K562 (cell line): Measurements from ENCODE around the gene NR1H3. TPM values are rescaled to one million over a fixed set of nuclear protein-coding genes. Genes with fewer than 3 reads are reported as not detected.

Experiments used
- BCOR ChIP-seq: fragments of 450-650 bp; IDR thresholded peaks from 2 replicates; pipeline ENCODE4 v1.6.1; 2016
- CBFA2T3 ChIP-seq: fragments of 450-650 bp; IDR thresholded peaks from 2 replicates; pipeline ENCODE4 v1.6.1; 2017
- CC2D1A ChIP-seq: fragments of 450-650 bp; IDR thresholded peaks from 2 replicates; pipeline ENCODE4 v1.6.1; 2017; ENCODE audit warnings: mild to moderate bottlenecking
- CEBPB ChIP-seq: fragments of 450-650 bp; IDR thresholded peaks from 2 replicates; pipeline ENCODE4 v1.6.1; 2016; ENCODE audit warnings: missing genetic modification characterization, missing compliant biosample characterization
- CHCHD3 ChIP-seq: fragments of 250-450 bp; sonication (Bioruptor Pico); IDR thresholded peaks from 2 replicates; pipeline ENCODE4 v2.1.2; 2022; ENCODE audit warnings: mild to moderate bottlenecking
- HDAC2 ChIP-seq: fragments of 450-650 bp; IDR thresholded peaks from 2 replicates; pipeline ENCODE4 v1.6.1; 2016; ENCODE audit warnings: mild to moderate bottlenecking
- HDAC8 ChIP-seq: fragments of 450-650 bp; IDR thresholded peaks from 2 replicates; pipeline ENCODE4 v1.6.1; 2016; ENCODE audit warnings: mild to moderate bottlenecking, missing genetic modification characterization, moderate library complexity, missing compliant biosample characterization
- HMG20B ChIP-seq: fragments of 250-450 bp; sonication (Bioruptor Pico); IDR thresholded peaks from 2 replicates; pipeline ENCODE4 v1.5.0; 2021; ENCODE audit warnings: mild to moderate bottlenecking
- LEF1 ChIP-seq: fragments of 450-650 bp; IDR thresholded peaks from 2 replicates; pipeline ENCODE4 v1.6.1; 2016; ENCODE audit warnings: mild to moderate bottlenecking
- MBD2 ChIP-seq: sonication (generic); IDR thresholded peaks from 2 replicates; pipeline ENCODE4 v1.6.1; 2016; ENCODE audit warnings: low read depth, borderline replicate concordance
- MED1 ChIP-seq: sonication (generic); formaldehyde crosslinking; IDR thresholded peaks from 2 replicates; pipeline ENCODE4 v1.8.1; 2023; ENCODE audit warnings: missing genetic modification reagents, borderline replicate concordance
- MLLT1 ChIP-seq, 2 experiments: fragments of 450-650 bp; IDR thresholded peaks; 2 replicates each; pipeline ENCODE4 v1.6.1; 2016
- PHF20 ChIP-seq: fragments of 450-650 bp; IDR thresholded peaks from 2 replicates; pipeline ENCODE4 v1.6.1; 2018; ENCODE audit not compliant: partially characterized antibody
- RCOR1 ChIP-seq, 2 experiments: IDR thresholded peaks; 2 replicates each; pipeline ENCODE4 v1.6.1; 2012; ENCODE audit warnings: low read depth in 2 of 2, low read length in 2 of 2, borderline replicate concordance in 1 of 2, improper control_type of control experiment in 1 of 2
- RHOXF2B ChIP-seq: fragments of 250-450 bp; sonication (Bioruptor Pico); conservative IDR thresholded peaks from 2 replicates; pipeline ENCODE4 v1.5.1; 2021
- SAFB ChIP-seq: fragments of 200-400 bp; formaldehyde crosslinking; IDR thresholded peaks from 2 replicates; pipeline ENCODE4 v1.6.1; 2017; ENCODE audit warnings: low read depth, low read length, borderline replicate concordance
- TCF3 ChIP-seq: sonication (generic); formaldehyde crosslinking; IDR thresholded peaks from 2 replicates; pipeline ENCODE4 v1.4.0; 2020; ENCODE audit warnings: mild to moderate bottlenecking, missing genetic modification reagents
- ZBTB33 ChIP-seq: sonication (generic); formaldehyde crosslinking; IDR thresholded peaks from 2 replicates; pipeline ENCODE4 v1.8.1; 2023; ENCODE audit warnings: mild to moderate bottlenecking, missing genetic modification reagents
- ZNF133 ChIP-seq: fragments of 250-450 bp; sonication (Bioruptor Pico); IDR thresholded peaks from 2 replicates; pipeline ENCODE4 v1.4.0; 2020; ENCODE audit warnings: mild to moderate bottlenecking
- ZNF197 ChIP-seq: fragments of 200-800 bp; sonication (Bioruptor generic); IDR thresholded peaks from 2 replicates; pipeline ENCODE4 v1.6.1; 2016; ENCODE audit warnings: low read depth, missing genetic modification characterization, missing compliant biosample characterization
- ZNF24 ChIP-seq: fragments of 450-650 bp; IDR thresholded peaks from 2 replicates; pipeline ENCODE4 v1.6.1; 2016
- ZNF280A ChIP-seq: fragments of 450-650 bp; IDR thresholded peaks from 2 replicates; pipeline ENCODE4 v1.6.1; 2018; ENCODE audit warnings: mild to moderate bottlenecking, low read depth; ENCODE audit not compliant: partially characterized antibody
- ZNF764 ChIP-seq: fragments of 250-450 bp; sonication (Bioruptor Pico); IDR thresholded peaks from 2 replicates; pipeline ENCODE4 v1.4.0; 2020; ENCODE audit warnings: low read depth, mild to moderate bottlenecking, moderate library complexity
- ZNF780A ChIP-seq: fragments of 250-450 bp; sonication (Bioruptor Pico); IDR thresholded peaks from 2 replicates; pipeline ENCODE4 v1.5.0; 2021; ENCODE audit warnings: mild to moderate bottlenecking
- polyA plus RNA-seq, 8 experiments: library from polyadenylated mRNA; depleted of rRNA in 4 of 8; stranded (reverse) in 5 of 8; unstranded in 3 of 8; fragments of >200 nt; fragmentation: Nextera tagmentation in 2 of 8; fragmentation: Illumina TruSeq in 1 of 8; extraction: Ambion mirVana in 2 of 8; extraction: Trizol in 1 of 8; gene quantifications; 2 replicates each; pipeline versions ENCODE4 v1.2.1 to v1.2.3, GENCODE V29; 2011 to 2014; ENCODE audit warnings: inconsistent platforms in 1 of 8, missing spikeins in 1 of 8
- total RNA-seq, 7 experiments: library from RNA; depleted of rRNA in 6 of 7; stranded (reverse); fragments of >200 nt in 6 of 7; fragmentation: Illumina TruSeq in 2 of 7; extraction: Trizol in 2 of 7; gene quantifications; 2 replicates each; pipeline versions ENCODE4 v1.2.1 to v1.2.3, GENCODE V29; 2011 to 2021; ENCODE audit warnings: low replicate concordance in 1 of 7
- TF ChIP-seq, protein P1 (sequence below), 2 experiments: fragments of 250-450 bp in 1 of 2; fragments of 450-650 bp in 1 of 2; sonication (Bioruptor Pico) in 1 of 2; IDR thresholded peaks; 2 replicates each; pipeline versions ENCODE4 v1.6.1 to v1.8.0; 2016 to 2021; ENCODE audit warnings: mild to moderate bottlenecking in 2 of 2, moderate library complexity in 2 of 2, missing compliant biosample characterization in 1 of 2, missing genetic modification characterization in 1 of 2

Gene NR1H3
- total and polyA plus RNA-seq, 9 of the 15 experiments (the other 6 are each of a cell fraction or from before 2014, with no cell fraction given), result 8.2 to 26.0 (median 11.9) TPM

DNA sequence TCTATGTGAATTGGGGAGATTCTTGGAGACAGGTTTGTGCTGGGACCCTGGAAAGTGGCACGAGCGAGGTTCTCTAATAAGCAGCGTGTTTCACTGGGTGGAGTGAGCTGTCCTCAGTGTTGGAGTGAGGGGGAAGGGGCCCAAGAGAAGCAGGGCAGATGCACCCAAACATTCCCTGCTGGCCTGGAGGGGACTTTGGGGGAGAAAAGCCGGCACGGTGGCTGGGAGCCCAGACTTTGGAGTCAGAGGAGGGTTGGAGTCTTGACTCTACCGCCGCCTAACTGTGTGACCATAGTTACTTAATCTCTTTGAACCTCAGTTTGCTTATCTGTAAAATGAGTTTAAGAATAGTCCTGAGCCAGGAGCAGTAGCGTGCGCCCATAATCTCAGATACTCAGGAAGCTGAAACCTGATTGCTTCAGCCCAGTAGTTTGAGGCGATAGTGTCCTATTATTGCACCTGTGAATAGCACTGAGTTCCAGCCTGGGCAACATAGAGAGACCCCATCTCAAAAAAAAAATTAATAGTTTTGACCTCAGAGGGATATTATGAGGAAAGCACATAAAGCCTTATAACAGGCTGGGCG, 614 bp downstream of the NR1H3 start (continued):
- TF ChIP-seq MED1 (no peak), CC2D1A (0 out of 2 replicates have a peak, but pooled peaks have one; percentile 2), ZNF133 (CRISPR knock-in tag) (no peak), HMG20B (no peak), ZNF197 (no peak), RHOXF2B (CRISPR knock-in tag) (no peak), HDAC2 (0 out of 2 replicates have a peak, but pooled peaks have one; percentile 22), ZNF280A (no peak), ZNF780A (CRISPR knock-in tag) (no peak), HDAC8 (no peak), CHCHD3 (CRISPR knock-in tag) (no peak), BCOR (peak; percentile 63; the same call in 1 of the 2 replicates), ZNF24 (no peak), ZNF764 (no peak), RCOR1 (IDR thresholded peaks at IDR 0.05; ENCODE audit: borderline replicate concordance in 1 of 2, low read depth in 2 of 2, low read length in 2 of 2) (0 out of 4 replicates have a peak, but pooled peaks of 1 of the 2 experiments have one; percentile 12), MLLT1 (IDR thresholded peaks at IDR 0.05) (no peak), SAFB (no peak), MBD2 (no peak), TCF3 (CRISPR knock-in tag) (peak; percentile 12; the same call in 1 of the 2 replicates), LEF1 (peak; percentile 28; the same call in 1 of the 2 replicates), CBFA2T3 (0 out of 2 replicates have a peak, but pooled peaks have one; percentile 40), CEBPB (no peak), PHF20 (peak; percentile 37), ZBTB33 (CRISPR knock-in tag) (no peak)
- TF ChIP-seq, protein P1, sequence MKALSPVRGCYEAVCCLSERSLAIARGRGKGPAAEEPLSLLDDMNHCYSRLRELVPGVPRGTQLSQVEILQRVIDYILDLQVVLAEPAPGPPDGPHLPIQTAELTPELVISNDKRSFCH (CRISPR knock-in tag; IDR thresholded peaks at IDR 0.05), result no peak
- TF ChIP-seq, protein P1 (tag; IDR thresholded peaks at IDR 0.05), result no peak
